MCF 10A (cell line): Measurements from ENCODE around the gene PVALB. TPM values are rescaled to one million over a fixed set of nuclear protein-coding genes. Genes with fewer than 3 reads are reported as not detected.

Experiments
- BruUV-seq: library from RNA; stranded (reverse); fragments of 400-500 nt; replicated peaks from 2 replicates; lab custom pipeline; 2021; lab: Mats Ljungman, UMichigan
- CTCF ChIA-PET: fragments of 300-600 bp; sonication (Branson Sonifier 250); formaldehyde crosslinking; extraction: SDS; loops from one replicate; lab custom pipeline; 2021; ENCODE audit warnings: antibody characterized with exemption, inconsistent platforms; lab: Yijun Ruan, JAX
- POLR2A ChIA-PET: fragments of 300-600, 350-650 bp; sonication (Branson Sonifier 250); formaldehyde crosslinking; extraction: SDS; loops from one replicate; lab custom pipeline; 2020; ENCODE audit warnings: antibody characterized with exemption, inconsistent platforms; lab: Yijun Ruan, JAX
- DNase-seq: peaks from one replicate; pipeline ENCODE4 v3.0.0-alpha.2; 2018; ENCODE audit not compliant: unreplicated experiment
- H3K27ac Mint-ChIP-seq: one replicate; pipeline ENCODE4 v1.8.0; 2022; ENCODE audit warnings: mild to moderate bottlenecking, low read depth, mixed read lengths; ENCODE audit not compliant: unreplicated experiment
- H3K27me3 Mint-ChIP-seq: one replicate; pipeline ENCODE4 v1.8.0; 2022; ENCODE audit warnings: mixed read lengths; ENCODE audit not compliant: insufficient read depth, unreplicated experiment
- H3K36me3 Mint-ChIP-seq: one replicate; pipeline ENCODE4 v1.8.0; 2022; ENCODE audit warnings: mild to moderate bottlenecking, moderate library complexity, mixed read lengths; ENCODE audit not compliant: insufficient read depth, unreplicated experiment
- H3K4me1 Mint-ChIP-seq: one replicate; pipeline ENCODE4 v1.8.0; 2022; ENCODE audit warnings: mixed read lengths; ENCODE audit not compliant: insufficient read depth, unreplicated experiment
- H3K4me3 Mint-ChIP-seq: one replicate; pipeline ENCODE4 v1.8.0; 2022; ENCODE audit warnings: mild to moderate bottlenecking, moderate library complexity, mixed read lengths; ENCODE audit not compliant: unreplicated experiment
- H3K9me3 Mint-ChIP-seq: one replicate; pipeline ENCODE4 v1.8.0; 2022; ENCODE audit warnings: mixed read lengths; ENCODE audit not compliant: unreplicated experiment
- intact Hi-C: fragments of 100-400 bp; cut with micrococcal nuclease; formaldehyde crosslinking; loops from 2 replicates; pipeline ENCODE4 v1.14.1; 2022
- total RNA-seq: library from RNA; stranded (reverse); gene quantifications from 2 replicates; pipeline ENCODE4 v1.2.3, GENCODE V29; 2022
- TF ChIP-seq, protein P1 (sequence below): fragments of 200-600 bp; IDR thresholded peaks from one replicate; pipeline ENCODE4 v1.8.0; 2022; ENCODE audit warnings: antibody characterized with exemption, mild to moderate bottlenecking; ENCODE audit not compliant: unreplicated experiment

The PVALB gene
- total RNA-seq, 1 experiment from 2014 or later, result not detected

- intact Hi-C loops, result no loop called here
- no peak for DNase-seq
- CTCF ChIA-PET, result interaction anchor here (0.6 to 1.5 kb wide), 3 partner anchors 15 to 142 kb away, joined by 3 to 7 read pairs (median 3); no protein-coding TSS in a partner anchor
- H3K9me3 Mint-ChIP-seq, result peaks cover 12% of the 10 kb centered on the region
- POLR2A ChIA-PET, result no interaction called here
- H3K4me1 Mint-ChIP-seq, result peaks cover 8% of the 10 kb centered on the region
- no peaks in the 10 kb centered on the region for H3K36me3 Mint-ChIP-seq
- no peak overlapping the region for H3K4me3 Mint-ChIP-seq
- BruUV-seq, result no TSS peak
- no peak overlapping the region for H3K27ac Mint-ChIP-seq
- TF ChIP-seq, protein P1, sequence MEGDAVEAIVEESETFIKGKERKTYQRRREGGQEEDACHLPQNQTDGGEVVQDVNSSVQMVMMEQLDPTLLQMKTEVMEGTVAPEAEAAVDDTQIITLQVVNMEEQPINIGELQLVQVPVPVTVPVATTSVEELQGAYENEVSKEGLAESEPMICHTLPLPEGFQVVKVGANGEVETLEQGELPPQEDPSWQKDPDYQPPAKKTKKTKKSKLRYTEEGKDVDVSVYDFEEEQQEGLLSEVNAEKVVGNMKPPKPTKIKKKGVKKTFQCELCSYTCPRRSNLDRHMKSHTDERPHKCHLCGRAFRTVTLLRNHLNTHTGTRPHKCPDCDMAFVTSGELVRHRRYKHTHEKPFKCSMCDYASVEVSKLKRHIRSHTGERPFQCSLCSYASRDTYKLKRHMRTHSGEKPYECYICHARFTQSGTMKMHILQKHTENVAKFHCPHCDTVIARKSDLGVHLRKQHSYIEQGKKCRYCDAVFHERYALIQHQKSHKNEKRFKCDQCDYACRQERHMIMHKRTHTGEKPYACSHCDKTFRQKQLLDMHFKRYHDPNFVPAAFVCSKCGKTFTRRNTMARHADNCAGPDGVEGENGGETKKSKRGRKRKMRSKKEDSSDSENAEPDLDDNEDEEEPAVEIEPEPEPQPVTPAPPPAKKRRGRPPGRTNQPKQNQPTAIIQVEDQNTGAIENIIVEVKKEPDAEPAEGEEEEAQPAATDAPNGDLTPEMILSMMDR, result no peak
- peaks cover 32% of the 10 kb centered on the region for H3K27me3 Mint-ChIP-seq
These were observed 21.5 kb upstream of the PVALB start for GRCh38 chr22:36838119-36839030.

- intact Hi-C loops, result no loop called here
- no TSS peak for BruUV-seq
- TF ChIP-seq, protein P1, result no peak
- H3K36me3 Mint-ChIP-seq, result no peaks in the 10 kb centered on the region
- ChIA-PET CTCF (interaction anchor here (1.0 to 1.8 kb wide), 4 partner anchors 17 to 25 kb away, joined by 3 to 10 read pairs (median 4); partner anchors contain the start of gene NCF4), POLR2A (no interaction called here)
- peaks cover 8% of the 10 kb centered on the region for H3K4me1 Mint-ChIP-seq
- H3K27ac Mint-ChIP-seq, result no peak overlapping the region
- no peak overlapping the region for H3K4me3 Mint-ChIP-seq
- H3K27me3 Mint-ChIP-seq, result peaks cover 23% of the 10 kb centered on the region
- peaks cover 12% of the 10 kb centered on the region for H3K9me3 Mint-ChIP-seq
- DNase-seq, result no peak
These were observed 19.1 kb upstream of the PVALB start for GRCh38 chr22:36835903-36836302.

DNA sequence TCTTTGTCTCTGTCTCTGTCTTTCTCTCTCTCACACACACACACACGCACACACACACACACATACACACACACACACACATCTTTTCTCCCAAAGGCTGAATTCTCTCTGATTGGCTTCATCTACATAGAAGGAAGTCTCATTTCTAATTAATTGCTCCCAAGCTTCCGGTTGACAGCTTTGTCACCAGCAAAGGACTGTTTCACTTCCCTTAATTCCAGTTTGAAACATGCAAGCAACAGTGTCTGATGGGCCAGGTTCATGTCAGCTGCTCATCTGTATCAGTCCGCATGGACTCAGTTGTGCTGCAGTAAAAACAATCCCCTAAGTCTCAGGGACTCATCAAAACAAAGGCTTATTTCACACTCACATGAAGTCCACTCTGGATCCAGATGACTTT lies 16.2 kb upstream of the PVALB start:
- BruUV-seq, result no TSS peak
- no peak for DNase-seq
- POLR2A ChIA-PET, result no interaction called here
- Mint-ChIP-seq H3K27ac (no peak overlapping the region), H3K27me3 (peaks cover 23% of the 10 kb centered on the region), H3K36me3 (no peaks in the 10 kb centered on the region), H3K9me3 (peaks cover 8% of the 10 kb centered on the region), H3K4me3 (no peak overlapping the region), H3K4me1 (no peaks in the 10 kb centered on the region)
- TF ChIP-seq, protein P1, result no peak
- CTCF ChIA-PET, result interaction anchor here (0.6 to 2.6 kb wide), 2 partner anchors 23 to 47 kb away, joined by 5 to 20 read pairs; no protein-coding TSS in a partner anchor
- intact Hi-C loops, result no loop called here

DNA sequence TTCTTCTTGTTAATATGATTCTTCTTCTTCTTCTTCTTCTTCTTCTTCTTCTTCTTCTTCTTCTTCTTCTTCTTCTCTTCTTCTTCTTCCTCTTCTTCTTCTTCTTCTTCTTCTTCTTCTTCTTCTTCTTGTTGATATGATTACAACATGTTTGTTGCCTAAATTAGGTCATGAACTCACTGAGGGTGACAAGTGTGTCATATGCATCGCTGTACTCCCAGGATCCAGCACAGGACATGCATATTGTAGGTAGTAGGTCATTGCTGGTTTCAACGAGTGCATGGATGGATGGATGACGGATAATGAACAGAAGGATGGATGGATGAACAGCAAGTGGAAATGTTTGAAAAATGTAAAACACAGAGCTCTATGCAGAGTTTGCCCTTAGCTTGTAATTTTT lies 14.9 kb upstream of the PVALB start:
- Mint-ChIP-seq H3K4me3 (no peak overlapping the region), H3K27ac (no peak overlapping the region), H3K36me3 (no peaks in the 10 kb centered on the region), H3K27me3 (peaks cover 36% of the 10 kb centered on the region), H3K4me1 (no peaks in the 10 kb centered on the region), H3K9me3 (no peaks in the 10 kb centered on the region)
- DNase-seq, result no peak
- ChIA-PET POLR2A (no interaction called here), CTCF (interaction anchor here (0.6 to 2.6 kb wide), 2 partner anchors 24 to 269 kb away, joined by 3 to 20 read pairs; no protein-coding TSS in a partner anchor)
- BruUV-seq, result no TSS peak
- TF ChIP-seq, protein P1, result no peak
- intact Hi-C loops, result no loop called here
